ENCODE results near the gene CFAP68.

DNA sequence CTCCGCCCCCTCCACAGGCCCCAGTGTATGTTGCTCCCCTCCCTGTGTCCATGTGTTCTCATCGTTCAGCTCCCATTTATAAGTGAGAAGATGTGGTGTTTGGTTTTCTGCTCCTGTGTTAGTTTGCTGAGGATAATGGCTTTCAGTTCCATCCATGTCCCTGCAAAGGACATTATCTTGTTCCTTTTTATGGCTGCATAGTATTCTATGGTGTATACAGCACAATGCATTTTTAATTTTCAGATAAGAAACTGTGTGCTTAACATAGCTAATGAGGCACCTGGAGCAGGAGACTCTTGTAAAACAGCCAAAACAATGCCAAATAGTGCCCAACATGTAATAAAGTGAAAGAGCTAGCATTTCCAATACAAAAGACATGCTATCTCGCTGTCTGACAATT, 29.7 kb upstream of the CFAP68 start:
- TF ChIP-seq, protein P1, sequence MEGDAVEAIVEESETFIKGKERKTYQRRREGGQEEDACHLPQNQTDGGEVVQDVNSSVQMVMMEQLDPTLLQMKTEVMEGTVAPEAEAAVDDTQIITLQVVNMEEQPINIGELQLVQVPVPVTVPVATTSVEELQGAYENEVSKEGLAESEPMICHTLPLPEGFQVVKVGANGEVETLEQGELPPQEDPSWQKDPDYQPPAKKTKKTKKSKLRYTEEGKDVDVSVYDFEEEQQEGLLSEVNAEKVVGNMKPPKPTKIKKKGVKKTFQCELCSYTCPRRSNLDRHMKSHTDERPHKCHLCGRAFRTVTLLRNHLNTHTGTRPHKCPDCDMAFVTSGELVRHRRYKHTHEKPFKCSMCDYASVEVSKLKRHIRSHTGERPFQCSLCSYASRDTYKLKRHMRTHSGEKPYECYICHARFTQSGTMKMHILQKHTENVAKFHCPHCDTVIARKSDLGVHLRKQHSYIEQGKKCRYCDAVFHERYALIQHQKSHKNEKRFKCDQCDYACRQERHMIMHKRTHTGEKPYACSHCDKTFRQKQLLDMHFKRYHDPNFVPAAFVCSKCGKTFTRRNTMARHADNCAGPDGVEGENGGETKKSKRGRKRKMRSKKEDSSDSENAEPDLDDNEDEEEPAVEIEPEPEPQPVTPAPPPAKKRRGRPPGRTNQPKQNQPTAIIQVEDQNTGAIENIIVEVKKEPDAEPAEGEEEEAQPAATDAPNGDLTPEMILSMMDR (IDR thresholded peaks at IDR 0.05; ENCODE audit: control extremely low read depth in 1 of 3, insufficient read depth in 1 of 3, low read depth in 1 of 3, low read length in 3 of 3), result no peak
- TF ChIP-seq YY1 (IDR thresholded peaks at IDR 0.05; ENCODE audit: low read depth, low read length), result no peak
- no peak for TF ChIP-seq SP2 (IDR thresholded peaks at IDR 0.05; ENCODE audit: low read length)
